Endometrium (tissue), 2 donors: ENCODE measurements around the gene IRAK3.
"Not testable (repeated sequence)": the region's sequence is repeated elsewhere in the genome, so short reads cannot be mapped to it uniquely, and the experiment has no call there.

Source experiments
- FAIRE-seq: peaks from 2 replicates; lab custom pipeline; 2012; peaks lifted over from hg19 to GRCh38; lab: Jason Lieb, UNC
- donor health status: control.
- donor health status: control.

The IRAK3 gene

DNA sequence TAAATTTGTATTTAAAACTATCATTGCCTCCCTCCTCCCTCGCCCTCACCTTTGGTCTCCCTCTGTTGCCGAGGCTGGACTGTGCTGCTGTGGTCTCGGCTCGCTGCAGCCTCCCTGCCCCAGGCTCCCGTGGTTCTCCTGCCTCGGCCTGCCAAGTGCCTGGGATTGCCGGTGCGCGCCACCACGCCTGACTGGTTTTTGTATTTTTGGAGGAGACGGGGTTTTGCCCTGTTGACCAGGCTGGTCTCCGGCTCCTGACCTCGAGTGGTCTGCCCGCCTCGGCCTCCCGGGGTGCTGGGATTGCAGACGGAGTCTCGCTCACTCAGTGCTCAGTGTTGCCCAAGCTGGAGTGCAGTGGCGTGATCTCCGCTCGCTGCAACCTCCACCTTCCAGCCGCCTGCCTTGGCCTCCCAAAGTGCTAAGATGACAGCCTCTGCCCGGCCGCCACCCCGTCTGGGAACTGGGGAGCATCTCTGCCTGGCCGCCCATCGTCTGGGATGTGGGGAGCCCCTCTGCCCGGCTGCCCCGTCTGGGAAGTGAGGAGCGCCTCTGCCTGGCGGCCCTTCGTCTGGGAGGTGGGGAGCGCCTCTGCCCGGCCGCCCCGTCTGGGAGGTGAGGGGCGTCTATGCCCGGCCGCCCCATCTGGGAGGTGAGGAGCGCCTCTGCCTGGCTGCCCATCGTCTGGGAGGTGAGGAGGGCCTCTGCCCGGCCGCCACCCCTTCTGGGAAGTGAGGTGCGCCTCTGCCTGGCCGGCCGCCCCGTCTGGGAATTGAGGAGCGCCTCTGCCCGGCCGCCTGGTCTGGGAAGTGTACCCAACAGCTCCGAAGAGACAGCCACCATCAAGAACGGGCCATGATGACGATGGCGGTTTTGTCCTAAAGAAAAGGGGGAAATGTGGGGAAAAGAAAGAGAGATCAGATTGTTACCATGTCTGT, 14.4 kb upstream of the IRAK3 start:
- FAIRE-seq, result not testable (repeated sequence)

DNA sequence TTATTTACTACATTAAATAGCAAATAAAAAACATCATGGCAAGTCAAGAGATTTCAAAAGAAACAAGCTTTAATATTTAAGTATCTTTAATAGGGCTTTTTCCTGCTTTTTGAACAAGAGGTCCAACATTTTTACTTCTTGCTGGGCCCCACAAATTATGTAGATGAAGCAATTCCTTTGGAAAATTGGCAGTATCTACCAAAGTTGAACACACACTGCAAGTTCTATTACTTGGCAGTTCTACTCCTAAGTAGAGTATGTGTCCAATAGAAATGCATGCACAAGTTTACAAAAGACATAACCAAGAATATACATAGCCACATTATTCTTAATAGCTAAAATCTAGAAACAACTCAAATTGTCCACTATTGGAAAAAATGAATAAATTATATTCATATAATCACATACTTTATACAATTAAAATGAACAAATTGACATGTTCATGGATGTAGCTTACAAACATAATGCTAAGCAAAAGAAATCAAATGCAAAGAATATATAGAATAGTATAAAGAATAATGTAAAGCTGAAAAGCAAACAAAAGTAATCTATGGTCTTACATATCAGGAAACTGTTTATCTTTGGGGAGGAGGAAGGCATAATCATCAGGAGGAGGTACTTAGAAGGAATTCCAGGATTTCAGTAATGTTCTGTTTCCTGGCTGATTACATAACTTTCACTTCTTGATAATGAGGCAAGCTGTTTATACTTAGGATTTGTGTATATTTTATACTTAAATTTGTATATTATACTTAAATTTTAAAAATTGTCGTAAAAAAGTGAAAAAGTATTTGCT, 12.7 kb upstream of the IRAK3 start:
- no peak for FAIRE-seq

DNA sequence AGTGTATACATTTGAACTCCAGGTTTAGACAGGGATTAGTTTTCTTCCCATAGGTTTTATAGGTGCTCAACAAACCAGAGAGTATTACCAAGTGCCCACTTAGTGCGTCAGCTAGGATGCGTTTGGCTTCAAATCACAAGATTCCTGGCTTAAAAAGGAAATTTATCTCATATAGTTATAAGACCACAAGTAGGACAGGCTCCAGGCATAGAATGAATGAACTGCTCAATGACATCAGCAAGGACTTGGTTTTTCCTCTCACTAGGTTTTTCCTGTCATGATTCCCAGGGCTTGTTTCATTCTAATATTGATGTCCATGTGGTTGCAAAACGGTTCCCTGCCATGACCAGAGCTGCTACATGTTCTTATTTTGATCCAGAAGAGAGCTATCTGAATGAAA, 6.1 kb upstream of the IRAK3 start:
- FAIRE-seq, result no peak

DNA sequence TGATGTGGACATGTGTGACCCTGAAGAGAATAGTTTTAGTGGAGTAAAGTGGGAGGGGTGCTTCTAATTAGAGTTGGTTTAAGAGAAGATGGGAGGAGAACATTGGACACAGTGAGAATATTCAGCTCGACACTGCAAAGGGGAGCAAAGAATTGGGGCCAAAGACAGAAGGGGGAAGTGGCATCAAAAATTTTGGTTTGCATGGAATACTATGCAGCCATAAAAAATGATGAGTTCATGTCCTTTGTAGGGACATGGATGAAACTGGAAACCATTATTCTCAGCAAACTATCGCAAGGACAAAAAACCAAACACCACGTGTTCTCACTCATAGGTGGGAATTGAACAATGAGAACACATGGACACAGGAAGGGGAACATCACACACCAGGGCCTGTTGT, 4.2 kb upstream of the IRAK3 start:
- FAIRE-seq, result not testable (repeated sequence)

DNA sequence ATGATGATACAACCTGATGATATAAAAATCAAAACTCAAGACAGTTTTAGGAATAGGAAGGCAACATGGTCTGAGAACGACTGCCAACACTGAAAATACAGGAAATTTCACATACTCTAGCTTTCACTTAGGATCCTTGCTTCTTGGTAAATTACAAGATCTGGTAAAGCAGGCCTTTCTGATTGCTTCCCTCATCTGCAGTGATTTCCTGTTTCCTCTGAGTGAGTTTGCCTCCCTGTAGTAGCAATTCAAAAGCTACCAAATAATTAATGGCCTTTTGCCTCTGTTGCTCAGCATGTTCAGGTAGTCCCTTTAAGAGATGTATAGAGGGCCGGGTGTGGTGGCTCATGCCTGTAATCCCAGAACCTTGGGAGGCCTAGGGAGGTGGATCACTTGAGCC, 2.0 kb upstream of the IRAK3 start:
- FAIRE-seq, result no peak

DNA sequence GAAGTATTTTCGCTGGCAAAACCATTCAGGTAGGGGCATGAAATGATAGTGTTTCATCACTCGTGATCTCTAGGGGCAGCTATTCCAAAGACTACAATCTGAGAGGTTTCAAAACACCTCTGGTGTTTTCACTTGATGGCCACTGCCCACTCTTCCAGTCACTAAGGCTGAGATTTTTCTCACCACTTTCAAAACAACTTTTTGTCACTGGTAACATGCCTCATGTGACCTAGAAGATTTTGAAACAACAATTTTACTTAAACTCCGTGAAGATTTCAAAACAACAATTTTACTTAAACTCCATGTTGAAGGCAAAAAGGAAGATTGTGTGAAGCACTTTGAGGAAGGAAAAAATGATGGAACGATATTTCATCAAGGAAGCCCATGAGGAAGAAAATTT, 1.2 kb upstream of the IRAK3 start:
- FAIRE-seq, result no peak

DNA sequence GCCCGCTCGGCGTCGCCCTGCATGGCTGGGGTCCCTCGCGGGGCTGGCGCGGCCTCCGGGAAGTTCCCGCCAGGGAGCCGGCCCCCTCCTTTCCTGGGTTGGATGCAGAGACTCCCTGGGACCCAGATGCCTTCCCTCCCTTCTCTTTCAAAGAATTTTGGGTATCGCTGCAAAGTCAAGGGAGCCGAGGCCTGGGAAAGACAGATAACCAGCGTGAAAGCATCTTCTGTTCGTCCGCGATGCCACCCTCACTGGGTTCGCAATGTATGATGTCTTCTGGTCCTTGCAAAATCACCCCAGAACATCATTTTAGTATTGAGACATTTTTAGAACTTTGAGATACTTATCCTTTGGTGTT, 451 bp downstream of the IRAK3 start:
- FAIRE-seq, result no peak

DNA sequence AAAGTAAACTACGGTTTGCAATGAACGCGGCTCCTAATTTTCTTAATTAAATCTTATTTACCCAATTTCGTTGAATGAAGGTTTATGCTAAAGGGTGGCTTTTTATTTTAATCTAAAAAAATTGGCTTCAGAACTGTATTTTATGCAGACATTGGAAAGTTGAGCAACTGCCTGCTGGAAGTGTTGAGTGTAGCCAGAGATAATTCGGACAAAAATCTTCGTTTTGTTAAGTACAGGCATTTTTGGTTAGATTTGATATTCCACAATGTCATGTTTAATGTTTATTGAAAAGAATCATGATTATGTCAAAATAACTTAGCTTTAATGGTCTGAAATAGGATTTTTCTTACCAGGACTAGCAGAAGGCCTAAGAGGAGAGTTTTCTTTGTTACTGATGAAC, 875 bp downstream of the IRAK3 start:
- no peak for FAIRE-seq

DNA sequence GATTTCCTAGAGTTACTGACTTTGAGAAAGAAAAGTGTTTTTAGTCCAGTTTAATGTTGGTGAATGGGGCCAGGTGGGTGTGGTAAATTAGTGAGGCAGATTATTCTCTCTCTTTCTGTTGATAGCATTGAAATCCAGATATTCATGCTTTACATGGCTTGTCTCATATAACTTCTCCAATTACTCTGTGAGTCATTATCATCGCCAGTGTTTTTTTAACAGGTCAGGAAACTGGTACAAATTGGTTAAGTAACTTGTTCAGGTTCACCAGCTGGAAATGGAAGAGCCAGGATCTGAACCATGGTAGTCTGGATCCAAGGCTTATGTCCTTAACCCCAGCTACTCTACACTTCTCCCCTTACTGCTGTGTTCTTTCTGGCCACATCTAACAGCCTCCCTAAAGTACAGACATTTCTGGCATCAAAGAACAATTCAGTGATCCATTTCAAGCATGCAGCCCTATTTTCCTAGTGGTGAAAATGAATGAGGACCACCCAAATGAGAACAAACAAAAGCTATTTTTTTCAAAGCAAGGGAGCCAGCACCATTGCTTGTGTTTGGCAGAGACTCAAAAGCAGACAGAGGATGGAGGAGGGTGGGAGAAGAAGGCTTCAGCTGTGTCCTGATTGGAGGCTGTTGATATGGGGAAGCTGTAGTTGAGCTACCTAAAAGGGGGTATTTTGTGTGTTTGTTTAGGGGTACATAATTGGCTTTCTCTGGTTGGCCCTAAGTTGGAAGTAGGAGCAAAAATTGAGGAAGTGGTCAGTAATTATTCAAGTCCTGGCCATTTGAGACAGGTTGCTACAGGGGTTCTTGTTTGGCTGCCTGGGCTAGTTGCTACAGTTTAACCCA, 1.7 kb downstream of the IRAK3 start:
- FAIRE-seq, result no peak

DNA sequence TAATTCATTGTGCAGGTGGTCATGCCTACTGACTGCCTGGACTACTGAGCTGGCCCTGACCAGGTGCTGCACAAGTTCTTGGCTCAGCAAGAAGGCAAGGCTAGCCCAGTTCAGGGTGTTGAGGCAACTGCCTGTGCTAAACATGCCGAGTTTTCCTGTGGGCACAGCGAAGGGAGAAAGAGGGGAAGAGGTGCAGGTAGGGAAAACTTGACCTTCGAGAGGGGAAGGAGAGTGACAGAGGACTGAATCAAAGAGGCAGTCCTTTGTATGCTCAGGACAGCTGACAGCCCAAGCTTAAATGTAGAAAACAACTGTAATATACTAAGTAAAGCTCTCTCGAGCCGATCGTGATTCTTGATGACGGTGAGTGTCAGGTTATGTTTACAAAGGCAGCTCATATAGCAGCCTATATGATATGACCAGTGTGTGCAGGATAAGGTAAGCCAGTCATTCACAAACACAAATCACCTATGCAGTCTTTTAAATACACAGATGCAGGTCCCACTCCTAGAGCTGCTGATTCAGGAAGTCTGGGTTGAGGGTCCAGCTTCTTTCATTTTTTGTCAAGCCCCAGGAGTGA, 2.6 kb downstream of the IRAK3 start:
- FAIRE-seq, result no peak

DNA sequence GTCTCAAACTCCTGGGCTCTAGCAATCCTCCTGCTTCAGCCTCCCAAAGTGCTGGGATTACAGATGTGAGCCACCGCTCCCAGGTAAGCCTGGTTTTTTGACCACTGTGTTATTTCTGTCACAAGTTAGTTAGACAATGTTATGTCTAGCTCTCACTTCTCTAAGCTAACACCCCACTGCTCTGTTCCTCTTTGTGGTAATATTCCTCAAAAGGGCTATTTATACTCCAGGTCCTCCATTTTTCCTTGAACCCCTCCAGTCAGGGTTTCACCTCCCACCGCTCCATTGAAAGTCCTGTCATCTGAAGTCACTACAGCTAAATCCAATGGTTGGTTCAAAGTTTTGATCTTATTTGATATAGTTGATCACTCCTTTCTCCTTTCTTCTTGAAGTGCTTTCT, 5.1 kb downstream of the IRAK3 start:
- no peak for FAIRE-seq

DNA sequence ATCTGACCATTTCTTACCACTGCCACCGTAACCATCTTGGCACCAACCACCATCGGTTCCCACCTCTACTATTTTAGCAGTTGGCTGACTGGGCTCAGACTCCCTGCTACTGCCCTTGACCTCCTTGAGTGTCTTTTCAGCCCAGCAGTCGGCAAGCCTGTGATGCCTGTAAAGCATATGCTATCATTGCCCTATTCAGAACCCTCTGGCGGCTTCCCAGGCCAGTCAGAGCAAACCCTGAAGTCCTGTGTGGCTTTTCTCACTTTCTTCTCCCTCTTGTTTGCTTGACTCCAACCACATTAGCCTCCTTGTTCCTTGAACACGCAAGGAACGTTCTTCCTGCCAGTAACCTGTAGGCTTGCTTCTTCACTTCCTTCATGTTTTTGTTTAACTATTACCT, 6.2 kb downstream of the IRAK3 start:
- no peak for FAIRE-seq

DNA sequence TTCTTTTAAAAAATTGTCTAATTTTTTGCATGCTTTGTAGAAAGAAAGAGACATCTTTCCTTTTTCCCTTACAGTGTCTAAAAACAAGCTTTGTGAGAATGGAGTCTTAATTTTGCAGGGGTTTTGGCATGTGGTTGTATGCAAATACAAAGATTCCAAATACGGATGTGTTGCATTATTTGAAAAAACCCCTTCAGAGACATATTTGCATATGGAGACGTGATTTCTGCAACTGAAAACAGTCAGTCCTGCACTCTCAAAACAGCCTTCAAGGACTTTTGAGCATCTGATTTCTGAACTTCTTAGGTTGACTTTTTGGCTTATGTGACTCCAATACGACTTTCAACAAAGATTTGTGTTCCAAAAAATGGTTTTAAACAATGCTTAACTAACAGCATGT, 7.8 kb downstream of the IRAK3 start:
- FAIRE-seq, result no peak

DNA sequence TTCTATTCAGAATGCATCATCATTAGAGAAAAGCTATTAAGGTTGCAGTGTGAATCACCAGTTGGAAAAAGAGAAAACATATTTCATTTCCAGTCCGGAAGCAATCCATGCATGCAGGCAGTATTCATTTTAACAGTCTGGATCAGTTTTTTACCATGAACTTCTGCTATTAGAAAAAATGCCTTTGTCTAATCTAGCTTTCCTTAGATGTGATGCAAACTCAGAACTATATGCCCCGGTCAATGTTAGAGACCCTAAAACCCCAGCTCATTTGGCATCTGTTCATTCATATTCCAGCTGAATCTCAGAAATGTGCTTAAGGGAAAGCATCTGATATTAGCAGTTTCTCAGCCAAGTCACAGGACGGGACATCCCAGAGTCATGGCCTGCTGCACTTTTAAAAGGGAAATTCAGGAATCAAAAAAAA, 8.5 kb downstream of the IRAK3 start:
- no peak for FAIRE-seq

DNA sequence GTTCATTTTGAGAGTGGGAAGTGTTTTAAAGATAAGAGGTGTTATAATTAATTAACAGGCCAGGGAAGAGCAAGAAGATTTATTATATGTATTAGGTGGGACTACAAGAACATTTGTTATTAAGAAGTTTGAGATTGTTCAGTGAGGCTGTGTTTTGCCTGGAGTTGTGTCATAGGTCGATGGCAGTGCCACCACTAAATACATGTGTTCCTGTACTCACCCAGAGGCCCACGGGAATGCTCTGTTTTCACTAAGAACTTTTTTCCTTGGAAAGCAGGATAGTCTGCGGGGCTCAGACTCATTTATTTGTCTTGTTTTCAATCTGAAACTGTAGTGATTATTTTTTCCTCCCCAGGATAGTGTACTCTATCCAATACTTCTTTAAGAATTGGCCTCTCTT, 10.1 kb downstream of the IRAK3 start:
- FAIRE-seq, result no peak

DNA sequence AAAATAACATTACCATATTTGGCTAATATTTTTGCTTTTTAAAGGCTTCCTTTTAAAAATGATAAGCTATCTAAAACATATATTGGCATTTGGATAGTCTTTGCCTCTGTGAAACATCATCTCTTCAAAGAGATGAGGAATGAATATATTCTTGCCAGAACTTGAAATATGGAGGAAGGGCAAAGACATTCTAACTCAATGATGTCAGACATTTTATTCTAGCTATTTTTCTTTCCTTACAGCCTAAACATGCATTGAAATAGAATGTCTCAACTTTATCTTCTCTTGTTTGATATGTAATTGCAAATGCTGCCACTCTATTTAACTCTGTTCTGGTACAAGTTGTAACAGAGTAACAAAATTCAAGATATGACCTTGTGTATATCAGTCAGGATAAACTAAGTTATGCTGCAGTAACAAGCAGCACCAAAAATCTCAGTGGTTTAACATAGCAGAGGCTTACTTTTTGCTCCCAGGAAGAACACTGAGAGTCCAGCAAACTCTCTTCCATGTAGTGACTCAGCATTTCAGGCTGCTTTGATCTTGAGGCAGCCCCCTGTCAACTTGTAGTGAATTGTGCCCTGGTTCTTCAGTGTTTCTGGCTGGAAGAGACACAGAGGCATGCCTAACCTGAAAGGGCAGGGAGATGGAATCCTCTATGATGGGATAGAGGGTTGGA, 11.0 kb downstream of the IRAK3 start:
- FAIRE-seq, result no peak

DNA sequence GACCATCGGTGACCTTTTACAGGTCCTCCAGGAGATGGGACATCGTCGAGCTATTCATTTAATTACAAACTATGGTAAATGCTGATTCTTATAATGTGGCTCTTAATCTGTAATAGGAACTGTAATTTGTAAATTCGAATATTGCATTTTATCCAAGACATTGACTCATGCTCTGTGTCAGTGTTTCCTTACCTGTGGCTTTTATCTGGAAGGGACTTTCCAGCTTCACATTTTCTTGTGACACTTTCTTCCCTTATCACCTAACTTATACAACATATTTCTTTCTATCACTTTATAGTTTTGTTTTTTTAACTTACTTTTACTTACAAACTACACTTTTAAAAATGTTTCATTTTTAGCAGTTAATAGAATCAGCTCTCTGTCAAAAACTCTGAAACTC, 14.8 kb downstream of the IRAK3 start:
- no peak for FAIRE-seq

DNA sequence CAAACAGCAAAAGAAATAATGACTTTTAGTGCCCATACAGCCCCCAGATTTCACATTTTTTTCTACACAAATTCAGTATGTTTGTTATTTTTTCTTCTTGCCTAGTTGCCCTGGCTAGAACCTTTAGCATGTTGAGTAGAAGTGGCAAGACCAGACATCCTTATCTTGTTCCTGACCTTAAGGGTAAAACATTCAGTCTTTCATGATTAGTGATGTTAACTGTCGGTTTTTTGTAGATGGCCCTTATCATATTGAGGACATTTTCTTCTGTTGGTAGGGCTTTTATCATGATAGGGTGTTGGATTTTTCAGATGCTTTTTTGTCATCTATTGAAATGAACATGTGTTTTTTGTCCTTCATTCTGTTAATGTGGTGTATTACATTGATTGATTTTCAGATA, 17.1 kb downstream of the IRAK3 start:
- no peak for FAIRE-seq

DNA sequence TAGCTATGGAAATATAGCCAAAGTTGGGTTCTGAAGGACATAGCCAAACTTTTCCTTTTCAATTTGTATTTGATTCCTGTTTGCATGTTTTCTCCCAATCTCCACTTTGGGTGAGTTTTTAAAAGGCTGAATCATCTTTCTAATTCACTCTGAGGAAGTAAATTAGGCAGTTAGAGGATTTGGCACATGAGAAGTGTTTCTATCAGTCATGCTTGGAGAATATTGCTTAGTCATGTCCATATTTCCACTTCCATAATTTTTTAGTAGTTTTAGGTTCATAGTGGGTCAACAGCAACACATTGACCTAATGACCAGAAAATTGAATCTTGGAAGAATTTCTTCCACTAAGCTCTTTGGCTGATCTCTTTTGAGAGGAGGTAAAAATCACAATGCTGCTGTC, 21.8 kb downstream of the IRAK3 start:
- FAIRE-seq, result no peak

DNA sequence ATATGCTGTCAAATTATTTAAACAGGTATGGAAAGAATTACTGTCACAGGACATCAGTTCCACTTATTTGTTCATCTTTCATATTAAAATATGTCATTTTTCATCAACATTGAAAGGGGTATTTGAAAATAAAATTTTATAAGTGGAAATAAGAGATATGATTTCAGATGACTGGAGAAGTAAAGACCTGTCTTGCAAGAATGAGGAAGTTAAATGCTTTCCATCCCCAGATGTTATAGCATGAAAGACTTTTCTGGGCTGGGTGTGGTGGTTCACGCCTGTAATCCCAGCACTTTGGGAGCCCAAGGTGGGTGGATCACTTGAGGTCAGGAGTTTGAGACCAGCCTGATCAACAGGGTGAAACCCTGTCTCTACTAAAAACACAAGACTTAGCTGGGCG, 22.6 kb downstream of the IRAK3 start:
- not testable (repeated sequence) for FAIRE-seq

DNA sequence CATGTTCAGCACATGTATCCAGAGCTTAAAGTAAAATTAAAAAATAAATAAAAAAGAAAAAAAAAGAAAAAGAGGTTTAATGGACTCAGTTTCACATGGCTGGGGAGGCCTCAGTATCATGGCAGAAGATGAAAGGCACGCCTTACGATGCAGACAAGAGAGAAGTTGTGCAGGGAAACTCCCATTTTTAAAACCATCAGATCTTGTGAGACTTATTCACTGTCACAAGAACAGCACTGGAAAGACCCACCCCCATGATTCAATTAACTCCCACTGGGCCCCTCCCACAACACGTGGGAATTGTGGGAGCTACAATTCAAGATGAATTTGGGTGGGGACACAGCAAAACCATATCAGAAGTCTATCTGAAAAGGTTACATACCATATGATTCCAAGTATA, 24.0 kb downstream of the IRAK3 start:
- not testable (repeated sequence) for FAIRE-seq
